CD4-positive, alpha-beta T cell (primary cell): ENCODE results near the gene PNKD. TPM values are rescaled to one million over a fixed set of nuclear protein-coding genes. Genes with fewer than 3 reads are reported as not detected.

ENCODE experiments used
- ATAC-seq: fragments of 200-7000 bp; cut with Tn5 transposase; one replicate; pipeline ENCODE4 v1.10.0; 2022; ENCODE audit warnings: mild to moderate bottlenecking; ENCODE audit not compliant: poor library complexity
- CTCF ChIA-PET: fragments of 350-600 bp; sonication (Branson Sonifier 250); formaldehyde crosslinking; loops from one replicate; lab custom pipeline; 2021; ENCODE audit warnings: antibody characterized with exemption, inconsistent platforms; lab: Charles Lee
- POLR2A ChIA-PET: fragments of 350-600 bp; sonication (Branson Sonifier 250); formaldehyde crosslinking; loops from one replicate; lab custom pipeline; 2021; ENCODE audit warnings: antibody characterized with exemption, inconsistent platforms; lab: Charles Lee
- DNase-seq, 14 experiments: peaks; one replicate each; pipeline ENCODE4 v3.0.0-alpha.2; 2013 to 2020; ENCODE audit warnings: mixed read lengths in 2 of 14
- H3K27ac ChIP-seq, 2 donors: one replicate each; pipeline versions ENCODE4 v1.5.1 to v1.7.0; 2013; ENCODE audit warnings: low read length in 2 of 2, low read depth in 1 of 2, mild to moderate bottlenecking in 1 of 2
- H3K27me3 ChIP-seq, 2 experiments: 1 replicate in 1 of 2; 2 replicates in 1 of 2; pipeline versions ENCODE4 v1.6.1 to v1.7.0; 2013; ENCODE audit warnings: low read length in 2 of 2, control low read depth in 1 of 2, mild to moderate bottlenecking in 1 of 2, moderate library complexity in 1 of 2; ENCODE audit not compliant: insufficient read depth in 2 of 2, control insufficient read depth in 1 of 2
- H3K36me3 ChIP-seq: one replicate; pipeline ENCODE4 v1.6.1; 2013; ENCODE audit warnings: low read length, control low read depth; ENCODE audit not compliant: insufficient read depth
- H3K4me1 ChIP-seq: one replicate; pipeline ENCODE4 v1.6.1; 2013; ENCODE audit warnings: low read length, control low read depth; ENCODE audit not compliant: insufficient read depth
- H3K4me3 ChIP-seq: one replicate; pipeline ENCODE4 v1.5.1; 2013; ENCODE audit warnings: mild to moderate bottlenecking, low read length, moderate library complexity
- H3K9me3 ChIP-seq, 2 experiments: 1 replicate in 1 of 2; 2 replicates in 1 of 2; pipeline versions ENCODE4 v1.6.1 to v1.7.0; 2013; ENCODE audit warnings: low read length in 2 of 2, mild to moderate bottlenecking in 2 of 2, control low read depth in 1 of 2, moderate library complexity in 1 of 2; ENCODE audit not compliant: control insufficient read depth in 1 of 2, insufficient read depth in 1 of 2
- H3K27ac Mint-ChIP-seq: one replicate; pipeline ENCODE4 v1.8.0; 2020; ENCODE audit warnings: mixed read lengths
- H3K27me3 Mint-ChIP-seq: one replicate; pipeline ENCODE4 v1.8.0; 2021; ENCODE audit warnings: mixed read lengths
- H3K36me3 Mint-ChIP-seq: one replicate; pipeline ENCODE4 v1.8.0; 2021; ENCODE audit warnings: low read depth, mixed read lengths
- H3K4me1 Mint-ChIP-seq: one replicate; pipeline ENCODE4 v1.8.0; 2021; ENCODE audit warnings: low read depth, mixed read lengths
- H3K4me3 Mint-ChIP-seq: one replicate; pipeline ENCODE4 v1.8.0; 2020; ENCODE audit warnings: mild to moderate bottlenecking, mixed read lengths
- H3K9me3 Mint-ChIP-seq: one replicate; pipeline ENCODE4 v1.8.0; 2020; ENCODE audit warnings: mixed read lengths
- intact Hi-C, 2 experiments: fragments of 100-400 bp; cut with DNase I in 1 of 2; cut with micrococcal nuclease in 1 of 2; formaldehyde crosslinking; loops; one replicate each; pipeline versions ENCODE4 v1.15.1 to v1.9.0; 2023 to 2025; cut with DNase I, micrococcal nuclease
- total RNA-seq, 174 experiments: library from RNA in 2 of 174; stranded (reverse) in 2 of 174; gene quantifications; one replicate each; pipeline ENCODE4 v1.2.3 and lab custom pipeline; 2021 to 2026
- TF ChIP-seq, protein P1 (sequence below): fragments of 200-600 bp; IDR thresholded peaks from one replicate; pipeline ENCODE4 v1.8.0; 2022; ENCODE audit warnings: antibody characterized with exemption, mild to moderate bottlenecking

Gene PNKD
- total RNA-seq, 2 experiments from 2014 or later, result 9.2 to 10.6 TPM

- peaks cover 56% of the 10 kb centered on the region for H3K4me1 Mint-ChIP-seq
- ATAC-seq, result no peak
- H3K27ac ChIP-seq, result peak overlapping the region; percentile 60 to 67
- no peaks in the 10 kb centered on the region for H3K27me3 Mint-ChIP-seq
- TF ChIP-seq, protein P1, sequence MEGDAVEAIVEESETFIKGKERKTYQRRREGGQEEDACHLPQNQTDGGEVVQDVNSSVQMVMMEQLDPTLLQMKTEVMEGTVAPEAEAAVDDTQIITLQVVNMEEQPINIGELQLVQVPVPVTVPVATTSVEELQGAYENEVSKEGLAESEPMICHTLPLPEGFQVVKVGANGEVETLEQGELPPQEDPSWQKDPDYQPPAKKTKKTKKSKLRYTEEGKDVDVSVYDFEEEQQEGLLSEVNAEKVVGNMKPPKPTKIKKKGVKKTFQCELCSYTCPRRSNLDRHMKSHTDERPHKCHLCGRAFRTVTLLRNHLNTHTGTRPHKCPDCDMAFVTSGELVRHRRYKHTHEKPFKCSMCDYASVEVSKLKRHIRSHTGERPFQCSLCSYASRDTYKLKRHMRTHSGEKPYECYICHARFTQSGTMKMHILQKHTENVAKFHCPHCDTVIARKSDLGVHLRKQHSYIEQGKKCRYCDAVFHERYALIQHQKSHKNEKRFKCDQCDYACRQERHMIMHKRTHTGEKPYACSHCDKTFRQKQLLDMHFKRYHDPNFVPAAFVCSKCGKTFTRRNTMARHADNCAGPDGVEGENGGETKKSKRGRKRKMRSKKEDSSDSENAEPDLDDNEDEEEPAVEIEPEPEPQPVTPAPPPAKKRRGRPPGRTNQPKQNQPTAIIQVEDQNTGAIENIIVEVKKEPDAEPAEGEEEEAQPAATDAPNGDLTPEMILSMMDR, result no peak
- no peaks in the 10 kb centered on the region for H3K27me3 ChIP-seq
- H3K4me3 ChIP-seq, result no peak overlapping the region
- H3K36me3 Mint-ChIP-seq, result peaks cover 4% of the 10 kb centered on the region
- H3K9me3 Mint-ChIP-seq, result no peaks in the 10 kb centered on the region
- peak overlapping the region; percentile 97 for H3K27ac Mint-ChIP-seq
- intact Hi-C loops, result loop anchor here in 1 of 2 experiments (2.0 kb wide), 2 partner anchors 16 to 26 kb away; no protein-coding TSS in a partner anchor
- H3K9me3 ChIP-seq, result no peaks in the 10 kb centered on the region
- DNase-seq, result no peak
- H3K36me3 ChIP-seq, result no peaks in the 10 kb centered on the region
- H3K4me3 Mint-ChIP-seq, result peak overlapping the region; percentile 40
- POLR2A ChIA-PET, result interaction anchor here (0.6 to 3.1 kb wide), 8 partner anchors 15 to 101 kb away, joined by 3 to 23 read pairs (median 6); partner anchors contain the start of genes AAMP, CATIP and PNKD
- H3K4me1 ChIP-seq, result peaks cover 47% of the 10 kb centered on the region
- CTCF ChIA-PET, result interaction anchor here (2.0 to 2.1 kb wide), 2 partner anchors 16 to 79 kb away, joined by 6 to 10 read pairs; no protein-coding TSS in a partner anchor
Measured at GRCh38 chr2:218317303-218317630, 46.9 kb downstream of the PNKD start.

DNA sequence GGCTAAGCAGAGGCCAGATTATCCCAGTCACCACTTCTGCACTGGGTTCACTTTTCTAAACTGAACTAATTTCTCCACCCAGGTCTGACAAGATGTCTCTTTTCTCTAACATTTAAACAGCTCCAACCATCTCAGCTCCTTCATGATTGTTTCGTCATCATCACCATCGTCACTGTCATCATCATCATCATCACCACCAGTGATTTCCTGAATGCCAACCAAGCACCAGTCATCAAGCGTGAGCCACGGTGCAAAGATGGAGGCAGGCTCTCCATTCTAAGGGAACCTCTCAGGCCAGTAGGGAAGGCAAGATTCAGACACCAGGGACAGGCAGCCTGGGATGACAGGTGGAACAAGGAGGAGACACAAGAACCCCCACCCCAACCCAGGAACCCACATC lies 47.5 kb downstream of the PNKD start:
- TF ChIP-seq, protein P1, result no peak
- ChIA-PET CTCF (no interaction called here), POLR2A (interaction anchor here (0.9 to 3.1 kb wide), 6 partner anchors 27 to 101 kb away, joined by 3 to 16 read pairs (median 4); partner anchors contain the start of genes AAMP, CATIP and PNKD)
- DNase-seq (peak in 1 of 14 experiments; percentile 46), ATAC-seq (no peak)
- Histone ChIP-seq H3K36me3 (no peaks in the 10 kb centered on the region), H3K4me3 (no peak overlapping the region), H3K9me3 (no peaks in the 10 kb centered on the region), H3K27ac (no peak overlapping the region), H3K4me1 (peaks cover 53% of the 10 kb centered on the region), H3K27me3 (no peaks in the 10 kb centered on the region)
- Mint-ChIP-seq H3K27ac (peak overlapping the region; percentile 97), H3K4me1 (peaks cover 61% of the 10 kb centered on the region), H3K27me3 (no peaks in the 10 kb centered on the region), H3K4me3 (no peak overlapping the region), H3K9me3 (no peaks in the 10 kb centered on the region), H3K36me3 (peaks cover 4% of the 10 kb centered on the region)
- intact Hi-C loops, result loop anchor here in 1 of 2 experiments (2.0 kb wide), 2 partner anchors 17 to 27 kb away; no protein-coding TSS in a partner anchor

DNA sequence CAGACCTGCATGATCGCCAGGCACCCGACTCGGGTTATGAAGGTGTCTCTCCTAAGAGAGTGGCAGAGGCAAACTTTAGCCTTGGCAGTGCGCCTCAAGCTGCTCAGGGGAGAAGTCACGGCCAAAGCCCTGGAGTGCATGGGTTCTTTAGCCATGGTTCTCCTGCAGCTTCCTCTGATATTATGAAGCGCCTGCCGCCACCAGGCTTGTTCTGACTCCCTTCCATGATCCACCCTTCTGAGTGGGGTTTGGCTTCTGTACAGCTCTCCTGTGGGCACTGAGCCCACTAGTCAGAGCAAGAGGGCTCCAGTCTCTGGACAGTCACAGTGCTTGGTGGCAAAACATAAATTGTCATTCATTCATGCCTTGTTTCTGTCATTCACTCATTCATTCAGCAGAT lies 47.9 kb downstream of the PNKD start:
- no peak for ATAC-seq
- POLR2A ChIA-PET, result interaction anchor here (0.9 to 3.1 kb wide), 3 partner anchors 27 to 48 kb away, joined by 3 to 16 read pairs (median 4); partner anchors contain the start of genes AAMP and PNKD
- H3K36me3 ChIP-seq, result no peaks in the 10 kb centered on the region
- Mint-ChIP-seq H3K36me3 (peaks cover 4% of the 10 kb centered on the region), H3K4me3 (no peak overlapping the region), H3K27ac (peak overlapping the region; percentile 97), H3K4me1 (peaks cover 61% of the 10 kb centered on the region), H3K27me3 (no peaks in the 10 kb centered on the region), H3K9me3 (no peaks in the 10 kb centered on the region)
- H3K27me3 ChIP-seq, result no peaks in the 10 kb centered on the region
- no peak for DNase-seq
- TF ChIP-seq, protein P1, result no peak
- no peaks in the 10 kb centered on the region for H3K9me3 ChIP-seq
- CTCF ChIA-PET, result no interaction called here
- peaks cover 54% of the 10 kb centered on the region for H3K4me1 ChIP-seq
- H3K4me3 ChIP-seq, result no peak overlapping the region
- H3K27ac ChIP-seq, result no peak overlapping the region
- intact Hi-C loops, result no loop called here
